ENCODE results near the gene TJP3. TPM values are rescaled to one million over a fixed set of nuclear protein-coding genes. Genes with fewer than 3 reads are reported as not detected.

Gene TJP3
- total and polyA plus RNA-seq, 2 experiments from 2014 or later: 23.7 to 49.2 TPM

- 9% methylated on average over 42 of the region's 82 CpGs for WGBS (ENCODE audit: low lambda C conversion rate, missing lambda C conversion rate)
- peaks cover 45% of the 10 kb centered on the region for H3K79me2 ChIP-seq
- H4K20me1 ChIP-seq (ENCODE audit: insufficient read depth, poor library complexity, severe bottlenecking): peaks cover 41% of the 10 kb centered on the region
- no peaks in the 10 kb centered on the region for H3K27me3 ChIP-seq
- H3K4me1 ChIP-seq (ENCODE audit: insufficient read depth): peaks cover 13% of the 10 kb centered on the region
- no peaks in the 10 kb centered on the region for H3K9me3 ChIP-seq (ENCODE audit: low read depth)
- peak within 1 kb of the TSS; percentile 100 for H3K4me2 ChIP-seq
- H3K4me3 ChIP-seq: peak within 1 kb of the TSS; percentile 83
- peak within 1 kb of the TSS; percentile 65 for H3K27ac ChIP-seq
- H3K36me3 ChIP-seq (replicated peaks; ENCODE audit: insufficient read depth, low read depth): no peaks in the 10 kb centered on the region
- H2AFZ ChIP-seq: peak within 1 kb of the TSS; percentile 20
- peak; percentile 68 for TF ChIP-seq CTCF (IDR thresholded peaks at IDR 0.05; ENCODE audit: poor library complexity)
- TF ChIP-seq EZH2phosphoT487 (IDR thresholded peaks at IDR 0.05; ENCODE audit: low read depth, severe bottlenecking, unreplicated experiment): no peak
- TF ChIP-seq EZH2 (IDR thresholded peaks at IDR 0.05; ENCODE audit: borderline replicate concordance): no peak
- no peaks in the 10 kb centered on the region for H3K9me2 ChIP-seq (replicated peaks; ENCODE audit: insufficient read depth)
- DNase-seq (ENCODE audit: low spot score): peak; percentile 97
Observed at GRCh38 chr19:3700242-3701032, 7.7 kb upstream of the TJP3 start, which contains the start of gene PIP5K1C. Gene PIP5K1C (minus strand): TSS chr19:3700468. CDS start chr19:3700390, 78 bp downstream.

GRCh38 chr19:3701200-3701599, 7.0 kb upstream of the TJP3 start:
- no peaks in the 10 kb centered on the region for H3K9me3 ChIP-seq (ENCODE audit: low read depth)
- H3K9me2 ChIP-seq (replicated peaks; ENCODE audit: insufficient read depth): no peaks in the 10 kb centered on the region
- peaks cover 37% of the 10 kb centered on the region for H3K79me2 ChIP-seq
- peak overlapping the region; percentile 60 for H3K4me2 ChIP-seq
- 18% methylated on average over 1 of the region's 1 CpG for WGBS (ENCODE audit: low lambda C conversion rate, missing lambda C conversion rate)
- peaks cover 13% of the 10 kb centered on the region for H3K4me1 ChIP-seq (ENCODE audit: insufficient read depth)
- no peaks in the 10 kb centered on the region for H3K27me3 ChIP-seq
- no peak overlapping the region for H3K27ac ChIP-seq
- H2AFZ ChIP-seq: no peak overlapping the region
- TF ChIP-seq CTCF (IDR thresholded peaks at IDR 0.05; ENCODE audit: poor library complexity): no peak
- DNase-seq (ENCODE audit: low spot score): no peak
- no peak overlapping the region for H3K4me3 ChIP-seq
- no peaks in the 10 kb centered on the region for H3K36me3 ChIP-seq (replicated peaks; ENCODE audit: insufficient read depth, low read depth)
- peaks cover 35% of the 10 kb centered on the region for H4K20me1 ChIP-seq (ENCODE audit: insufficient read depth, poor library complexity, severe bottlenecking)

- H3K4me2 ChIP-seq: peak overlapping the region; percentile 72
- H3K27me3 ChIP-seq: no peaks in the 10 kb centered on the region
- H4K20me1 ChIP-seq (ENCODE audit: insufficient read depth, poor library complexity, severe bottlenecking): no peaks in the 10 kb centered on the region
- H2AFZ ChIP-seq: no peak overlapping the region
- DNase-seq (ENCODE audit: low spot score): no peak
- no peak for TF ChIP-seq EZH2 (IDR thresholded peaks at IDR 0.05; ENCODE audit: borderline replicate concordance)
- no peak for TF ChIP-seq CTCF (IDR thresholded peaks at IDR 0.05; ENCODE audit: poor library complexity)
- TF ChIP-seq EZH2phosphoT487 (IDR thresholded peaks at IDR 0.05; ENCODE audit: low read depth, severe bottlenecking, unreplicated experiment): no peak
- WGBS (ENCODE audit: low lambda C conversion rate, missing lambda C conversion rate): 89% methylated on average over 12 of the region's 12 CpGs
- H3K9me2 ChIP-seq (replicated peaks; ENCODE audit: insufficient read depth): no peaks in the 10 kb centered on the region
- H3K4me3 ChIP-seq: no peak overlapping the region
- H3K27ac ChIP-seq: peak overlapping the region; percentile 45
- H3K9me3 ChIP-seq (ENCODE audit: low read depth): no peaks in the 10 kb centered on the region
- H3K36me3 ChIP-seq (replicated peaks; ENCODE audit: insufficient read depth, low read depth): no peaks in the 10 kb centered on the region
- H3K4me1 ChIP-seq (ENCODE audit: insufficient read depth): peaks cover 6% of the 10 kb centered on the region
- H3K79me2 ChIP-seq: peaks cover 6% of the 10 kb centered on the region
Observed at GRCh38 chr19:3707868-3708206, 347 bp upstream of the TJP3 start.

Measured in hepatocyte (in vitro differentiated cells).